Naive thymus-derived CD4-positive, alpha-beta T cell (primary cell): ENCODE data around the gene FAM210B. TPM values are rescaled to one million over a fixed set of nuclear protein-coding genes. Genes with fewer than 3 reads are reported as not detected.

Source experiments
- ATAC-seq: fragments of 150-1000 bp; cut with Tn5 transposase; 2 replicates; pipeline ENCODE4 v1.10.0; 2021; ENCODE audit warnings: mild to moderate bottlenecking, moderate library complexity
- CTCF ChIA-PET: fragments of 350-600 bp; sonication (Branson Sonifier 250); formaldehyde crosslinking; loops from one replicate; lab custom pipeline; 2021; ENCODE audit warnings: antibody characterized with exemption; lab: Charles Lee
- POLR2A ChIA-PET: fragments of 350-600 bp; sonication (Branson Sonifier 250); formaldehyde crosslinking; loops from one replicate; lab custom pipeline; 2021; ENCODE audit warnings: antibody characterized with exemption, inconsistent platforms; lab: Charles Lee
- DNase-seq, 9 donors: peaks; one replicate each; pipeline versions ENCODE4 v3.0.0 to v3.0.0-alpha.2; 2020 to 2022; ENCODE audit warnings: mixed read lengths in 1 of 9
- H3K27ac ChIP-seq: one replicate; pipeline ENCODE4 v1.7.0; 2013; ENCODE audit warnings: mild to moderate bottlenecking, low read depth, low read length, moderate library complexity
- H3K27me3 ChIP-seq, 2 donors: one replicate each; pipeline ENCODE4 v1.7.0; 2013; ENCODE audit warnings: low read length in 2 of 2, mild to moderate bottlenecking in 2 of 2, moderate library complexity in 2 of 2; ENCODE audit not compliant: control insufficient read depth in 2 of 2, insufficient read depth in 2 of 2
- H3K36me3 ChIP-seq, 3 experiments: 1 replicate in 2 of 3; 2 replicates in 1 of 3; pipeline ENCODE4 v1.7.0; 2013; ENCODE audit warnings: low read length in 3 of 3, mild to moderate bottlenecking in 3 of 3, moderate library complexity in 1 of 3; ENCODE audit not compliant: insufficient read depth in 3 of 3, control insufficient read depth in 2 of 3
- H3K4me1 ChIP-seq, 2 donors: one replicate each; pipeline ENCODE4 v1.7.0; 2013; ENCODE audit warnings: low read length in 2 of 2, mild to moderate bottlenecking in 2 of 2, moderate library complexity in 1 of 2; ENCODE audit not compliant: control insufficient read depth in 2 of 2, insufficient read depth in 2 of 2
- H3K4me3 ChIP-seq: 2 replicates; pipeline ENCODE4 v1.7.0; 2013; ENCODE audit warnings: mild to moderate bottlenecking, low read length
- H3K9me3 ChIP-seq, 3 experiments: 1 replicate in 2 of 3; 2 replicates in 1 of 3; pipeline ENCODE4 v1.7.0; 2013; ENCODE audit warnings: low read length in 3 of 3; ENCODE audit not compliant: control insufficient read depth in 2 of 3
- H3K27ac Mint-ChIP-seq, 9 donors: one replicate each; pipeline ENCODE4 v1.8.0; 2020 to 2022; ENCODE audit warnings: mixed read lengths in 9 of 9, mild to moderate bottlenecking in 8 of 9, moderate library complexity in 5 of 9, inconsistent platforms in 2 of 9
- H3K27me3 Mint-ChIP-seq, 5 donors: one replicate each; pipeline ENCODE4 v1.8.0; 2021 to 2022; ENCODE audit warnings: mixed read lengths in 5 of 5, mild to moderate bottlenecking in 1 of 5
- H3K36me3 Mint-ChIP-seq, 5 donors: one replicate each; pipeline ENCODE4 v1.8.0; 2020 to 2022; ENCODE audit warnings: mixed read lengths in 5 of 5, mild to moderate bottlenecking in 3 of 5, inconsistent platforms in 1 of 5
- H3K4me1 Mint-ChIP-seq, 7 donors: one replicate each; pipeline ENCODE4 v1.8.0; 2020 to 2022; ENCODE audit warnings: mixed read lengths in 7 of 7, mild to moderate bottlenecking in 3 of 7, inconsistent platforms in 1 of 7
- H3K4me3 Mint-ChIP-seq, 10 donors: one replicate each; pipeline ENCODE4 v1.8.0; 2020 to 2022; ENCODE audit warnings: mild to moderate bottlenecking in 10 of 10, mixed read lengths in 10 of 10, moderate library complexity in 6 of 10, inconsistent platforms in 2 of 10
- H3K9me3 Mint-ChIP-seq, 11 donors: one replicate each; pipeline ENCODE4 v1.8.0; 2020 to 2022; ENCODE audit warnings: mixed read lengths in 11 of 11, mild to moderate bottlenecking in 4 of 11, inconsistent platforms in 1 of 11, moderate library complexity in 1 of 11
- intact Hi-C, 2 donors: fragments of 100-400 bp; cut with micrococcal nuclease; formaldehyde crosslinking; loops; one replicate each; pipeline ENCODE4 v1.15.1; 2023
- polyA plus RNA-seq, 2 donors: library from polyadenylated mRNA; unstranded; fragments of 300-500 nt; fragmentation: Illumina TruSeq; gene quantifications; one replicate each; pipeline ENCODE4 v1.2.3, GENCODE V29; 2021
- total RNA-seq, 6 experiments: library from RNA in 5 of 6; stranded (reverse) in 5 of 6; gene quantifications; 1 replicate in 5 of 6; 2 replicates in 1 of 6; pipeline ENCODE4 v1.2.3 and lab custom pipeline; 2021 to 2026

The FAM210B gene
- total and polyA plus RNA-seq, 7 experiments from 2014 or later: 8.1 to 43.2 (median 30.6) TPM

DNA sequence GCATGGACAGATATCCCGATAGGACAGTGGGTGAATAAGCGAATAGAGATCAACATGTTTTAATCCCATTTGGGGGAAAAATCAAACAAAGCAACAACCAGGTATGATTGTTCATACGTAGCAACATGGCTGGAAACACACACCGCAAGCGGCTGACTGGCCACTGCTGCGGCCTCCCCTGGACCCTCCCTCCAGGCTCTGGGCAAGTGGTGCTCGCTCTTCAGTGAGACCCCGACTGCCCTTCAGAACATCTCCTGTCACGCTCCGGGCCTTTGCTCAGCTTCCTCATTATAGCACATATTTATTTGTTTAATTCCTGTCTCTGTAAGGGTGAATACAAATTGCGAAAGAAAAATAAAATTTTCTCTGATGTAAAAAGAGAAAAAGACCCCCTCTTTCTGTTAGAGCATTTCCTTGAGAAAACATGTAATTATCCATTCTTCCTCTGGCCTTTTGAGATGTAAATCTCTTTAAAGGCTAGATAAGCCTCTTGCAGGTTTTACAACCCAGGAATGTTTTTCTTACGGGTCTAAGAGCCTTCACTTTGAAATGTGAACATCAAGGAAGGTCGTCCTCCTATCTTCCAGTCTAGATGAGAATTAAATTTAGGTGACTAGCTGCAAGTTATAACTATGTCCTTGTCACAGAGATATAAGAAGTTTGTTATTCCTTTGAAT is 11.0 kb upstream of the FAM210B start:
- ChIA-PET CTCF (interaction anchor here (1.5 kb wide), 1 partner anchor 9 kb away, joined by 3 read pairs; no protein-coding TSS in a partner anchor), POLR2A (no interaction called here)
- no peak overlapping the region for H3K27ac ChIP-seq
- intact Hi-C loops: loop anchor here in 1 of 2 donors (10.0 kb wide), 1 partner anchor 1703 kb away; no protein-coding TSS in a partner anchor
- H3K4me1 ChIP-seq: no peaks in the 10 kb centered on the region
- Mint-ChIP-seq H3K27me3 (peaks cover 23 to 60% (median 47%) of the 10 kb centered on the region in 5 donors), H3K4me1 (peaks cover 0 to 13% (median 6%) of the 10 kb centered on the region in 7 donors), H3K36me3 (no peaks in the 10 kb centered on the region), H3K27ac (no peak overlapping the region), H3K4me3 (no peak overlapping the region), H3K9me3 (no peaks in the 10 kb centered on the region)
- no peaks in the 10 kb centered on the region for H3K36me3 ChIP-seq
- H3K9me3 ChIP-seq: no peaks in the 10 kb centered on the region
- H3K4me3 ChIP-seq: no peak overlapping the region
- DNase-seq (no peak), ATAC-seq (no peak)
- peaks cover 0 to 10% of the 10 kb centered on the region in 2 donors for H3K27me3 ChIP-seq

DNA sequence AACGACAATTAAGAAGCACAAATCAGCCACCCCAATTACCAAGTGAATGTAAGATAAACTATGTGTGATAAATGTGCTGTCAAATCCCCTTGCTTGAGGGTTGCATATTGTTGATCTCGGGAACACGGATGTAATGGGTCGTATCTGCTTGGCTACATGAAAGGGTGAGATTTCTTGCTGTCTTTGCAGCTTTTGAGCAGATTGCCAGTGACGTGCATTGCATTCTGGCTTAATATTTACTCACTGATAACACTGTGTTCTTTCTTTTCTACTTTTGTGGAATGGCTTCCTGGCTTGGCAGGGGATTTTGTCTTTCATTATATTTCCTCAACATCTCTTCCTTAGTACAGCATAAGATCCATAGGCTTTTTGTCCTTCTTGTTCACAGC is 10.5 kb upstream of the FAM210B start:
- Histone ChIP-seq H3K27ac (no peak overlapping the region), H3K36me3 (no peaks in the 10 kb centered on the region), H3K4me3 (no peak overlapping the region), H3K27me3 (peaks cover 0 to 10% of the 10 kb centered on the region in 2 donors), H3K9me3 (no peaks in the 10 kb centered on the region), H3K4me1 (no peaks in the 10 kb centered on the region)
- Mint-ChIP-seq H3K27ac (no peak overlapping the region), H3K4me3 (no peak overlapping the region), H3K36me3 (no peaks in the 10 kb centered on the region), H3K4me1 (peaks cover 0 to 11% (median 5%) of the 10 kb centered on the region in 7 donors), H3K27me3 (peaks cover 18 to 55% (median 42%) of the 10 kb centered on the region in 5 donors), H3K9me3 (no peaks in the 10 kb centered on the region)
- intact Hi-C loops: loop anchor here in 1 of 2 donors (10.0 kb wide), 1 partner anchor 1703 kb away; no protein-coding TSS in a partner anchor
- CTCF ChIA-PET: interaction anchor here (1.5 kb wide), 1 partner anchor 9 kb away, joined by 3 read pairs; no protein-coding TSS in a partner anchor
- POLR2A ChIA-PET: interaction anchor here (0.6 kb wide), 1 partner anchor 18 kb away, joined by 5 read pairs; no protein-coding TSS in a partner anchor
- no peak for ATAC-seq
- no peak for DNase-seq

DNA sequence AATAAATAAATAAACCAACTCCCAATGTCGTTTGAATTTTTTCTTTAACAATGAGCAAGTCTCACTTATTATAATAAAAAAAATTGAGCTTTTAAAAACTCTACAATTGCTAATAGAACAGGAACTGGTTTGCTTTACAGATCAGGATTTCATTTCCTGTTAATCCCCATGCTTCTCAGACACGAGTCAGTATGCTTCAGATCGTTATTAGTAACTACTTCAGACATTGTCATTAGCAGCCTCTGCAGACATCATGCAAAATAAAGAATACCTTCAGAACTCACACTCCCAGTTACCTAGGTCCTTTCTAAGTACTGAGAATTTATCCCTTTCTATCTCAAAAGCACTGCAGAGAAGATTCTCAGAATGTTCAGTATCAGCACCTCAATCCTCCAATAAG is 10.0 kb upstream of the FAM210B start:
- H3K36me3 Mint-ChIP-seq: no peaks in the 10 kb centered on the region
- Histone ChIP-seq H3K9me3 (no peaks in the 10 kb centered on the region), H3K27ac (no peak overlapping the region), H3K4me3 (no peak overlapping the region), H3K36me3 (no peaks in the 10 kb centered on the region), H3K27me3 (peaks cover 0 to 5% of the 10 kb centered on the region in 2 donors), H3K4me1 (no peaks in the 10 kb centered on the region)
- CTCF ChIA-PET: no interaction called here
- POLR2A ChIA-PET: interaction anchor here (0.6 kb wide), 1 partner anchor 18 kb away, joined by 5 read pairs; no protein-coding TSS in a partner anchor
- peaks cover 0 to 7% (median 2%) of the 10 kb centered on the region in 7 donors for H3K4me1 Mint-ChIP-seq
- H3K4me3 Mint-ChIP-seq: no peak overlapping the region
- intact Hi-C loops: loop anchor here in 1 of 2 donors (10.0 kb wide), 1 partner anchor 1704 kb away; no protein-coding TSS in a partner anchor
- ATAC-seq (no peak), DNase-seq (no peak)
- peaks cover 13 to 51% (median 38%) of the 10 kb centered on the region in 5 donors for H3K27me3 Mint-ChIP-seq
- H3K27ac Mint-ChIP-seq: no peak overlapping the region
- H3K9me3 Mint-ChIP-seq: no peaks in the 10 kb centered on the region

DNA sequence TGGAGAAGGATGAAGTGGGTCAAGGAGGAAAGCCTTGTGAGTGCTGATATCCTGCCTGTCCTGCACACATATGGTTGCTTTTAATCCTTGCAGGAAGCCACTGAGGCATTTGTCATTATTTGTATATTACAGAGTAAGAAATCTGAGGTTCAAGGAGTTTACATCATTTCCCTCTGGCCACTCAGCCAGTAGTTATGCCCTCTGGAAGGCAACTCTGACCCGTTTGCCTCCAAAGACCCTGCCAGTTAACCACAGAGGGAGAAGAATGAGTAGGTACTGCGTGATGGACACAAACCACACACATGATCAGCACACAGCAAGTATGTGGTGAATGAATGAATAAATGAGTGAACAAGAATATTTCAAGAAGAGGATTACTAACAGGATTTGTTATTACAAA is 7.9 kb upstream of the FAM210B start:
- POLR2A ChIA-PET: no interaction called here
- intact Hi-C loops: no loop called here
- H3K27ac ChIP-seq: no peak overlapping the region

DNA sequence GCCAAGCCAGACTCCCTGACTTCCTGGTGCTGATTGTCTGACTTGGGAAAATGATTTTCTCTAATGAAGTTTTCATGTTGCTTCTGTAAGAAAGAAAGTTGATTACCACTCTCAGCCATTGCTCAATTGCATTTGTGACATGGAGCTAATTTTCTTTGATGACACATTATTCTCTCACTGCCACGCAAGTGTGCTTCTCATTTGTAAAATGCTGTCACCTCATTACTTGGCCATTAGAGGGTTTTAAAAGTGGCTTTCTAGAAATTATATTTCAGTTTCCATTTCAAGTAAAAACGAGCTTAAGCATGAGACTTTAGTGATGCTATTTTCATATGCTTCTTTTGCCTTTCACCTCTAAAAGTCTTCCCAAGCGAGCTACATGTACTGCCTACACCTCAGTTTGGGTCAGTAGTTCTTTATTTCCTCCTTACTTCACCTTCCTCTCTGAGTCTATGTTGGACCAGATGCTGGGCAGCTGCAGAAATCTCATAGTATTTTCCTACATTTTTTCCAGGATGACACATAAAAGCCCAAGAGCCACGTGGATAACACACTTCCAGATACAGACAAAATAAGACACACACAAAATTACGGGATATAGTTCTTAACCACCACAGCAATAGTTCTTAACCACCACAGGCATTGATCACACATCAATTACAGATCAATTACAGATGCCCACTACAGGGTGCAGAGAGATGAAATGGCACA is 6.3 kb upstream of the FAM210B start:
- Mint-ChIP-seq H3K36me3 (no peaks in the 10 kb centered on the region), H3K27me3 (peaks cover 0 to 23% (median 13%) of the 10 kb centered on the region in 5 donors), H3K27ac (no peak overlapping the region), H3K4me3 (no peak overlapping the region), H3K9me3 (no peaks in the 10 kb centered on the region), H3K4me1 (peaks cover 0 to 5% (median 0%) of the 10 kb centered on the region in 7 donors)
- no peak for ATAC-seq
- Histone ChIP-seq H3K36me3 (no peaks in the 10 kb centered on the region), H3K27me3 (no peaks in the 10 kb centered on the region), H3K4me3 (no peak overlapping the region), H3K4me1 (no peaks in the 10 kb centered on the region), H3K9me3 (no peaks in the 10 kb centered on the region), H3K27ac (no peak overlapping the region)
- POLR2A ChIA-PET: interaction anchor here (0.8 kb wide), 1 partner anchor 1245 kb away, joined by 3 read pairs; no protein-coding TSS in a partner anchor
- intact Hi-C loops: no loop called here
- CTCF ChIA-PET: interaction anchor here (0.6 kb wide), 1 partner anchor 1561 kb away, joined by 3 read pairs; no protein-coding TSS in a partner anchor
- no peak for DNase-seq

More for the DNA sequence above, 7.9 kb upstream of the FAM210B start:
- peaks cover 0 to 5% (median 0%) of the 10 kb centered on the region in 7 donors for H3K4me1 Mint-ChIP-seq
- no peak overlapping the region for H3K4me3 Mint-ChIP-seq
- Histone ChIP-seq H3K36me3 (no peaks in the 10 kb centered on the region), H3K27me3 (no peaks in the 10 kb centered on the region), H3K4me1 (no peaks in the 10 kb centered on the region), H3K9me3 (no peaks in the 10 kb centered on the region), H3K4me3 (no peak overlapping the region)
- DNase-seq: no peak
- ATAC-seq: no peak
- CTCF ChIA-PET: no interaction called here
- H3K27ac Mint-ChIP-seq: no peak overlapping the region
- no peaks in the 10 kb centered on the region for H3K9me3 Mint-ChIP-seq
- no peaks in the 10 kb centered on the region for H3K36me3 Mint-ChIP-seq
- H3K27me3 Mint-ChIP-seq: peaks cover 6 to 30% (median 21%) of the 10 kb centered on the region in 5 donors

DNA sequence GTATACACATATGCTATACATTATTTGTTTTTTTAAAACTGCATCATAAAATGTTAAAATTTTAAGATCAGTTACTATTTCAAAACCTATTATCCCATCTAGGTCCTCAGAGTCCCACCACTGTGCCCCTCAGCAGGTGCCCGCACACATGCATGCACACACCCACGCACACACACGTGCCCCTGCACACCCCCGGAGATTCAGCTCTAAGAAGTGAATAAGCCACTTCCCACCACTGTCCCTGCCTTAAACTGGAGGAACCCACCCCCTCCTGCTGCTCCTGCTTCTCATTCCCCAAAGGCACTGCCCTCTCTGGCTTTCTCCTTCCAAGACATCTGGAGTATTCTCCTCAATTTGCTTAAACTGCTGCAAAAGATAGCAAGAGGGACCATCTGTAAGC is 5.4 kb upstream of the FAM210B start:
- no peaks in the 10 kb centered on the region for H3K27me3 ChIP-seq
- no peaks in the 10 kb centered on the region for H3K4me1 ChIP-seq
- no peaks in the 10 kb centered on the region for H3K36me3 Mint-ChIP-seq
- H3K27me3 Mint-ChIP-seq: peaks cover 0 to 19% (median 7%) of the 10 kb centered on the region in 5 donors
- no peak overlapping the region for H3K4me3 ChIP-seq
- H3K4me1 Mint-ChIP-seq: peaks cover 0 to 6% (median 3%) of the 10 kb centered on the region in 7 donors
- POLR2A ChIA-PET: no interaction called here
- no peaks in the 10 kb centered on the region for H3K9me3 Mint-ChIP-seq
- intact Hi-C loops: no loop called here
- no peak overlapping the region for H3K27ac ChIP-seq
- H3K36me3 ChIP-seq: no peaks in the 10 kb centered on the region
- no peak for DNase-seq
- H3K9me3 ChIP-seq: no peaks in the 10 kb centered on the region
- H3K4me3 Mint-ChIP-seq: no peak overlapping the region
- CTCF ChIA-PET: no interaction called here
- H3K27ac Mint-ChIP-seq: no peak overlapping the region
- ATAC-seq: no peak
